Osteoblast (primary cell): ENCODE data around the gene METTL24. TPM values are rescaled to one million over a fixed set of nuclear protein-coding genes. Genes with fewer than 3 reads are reported as not detected.

Experiments used
- DNase-seq: peaks from one replicate; pipeline ENCODE4 v3.0.0; 2011; ENCODE audit warnings: low spot score, mixed read lengths; ENCODE audit not compliant: insufficient read length; ENCODE audit errors: missing footprints
- H2AFZ ChIP-seq: 2 replicates; pipeline ENCODE4 v1.6.0; 2011; ENCODE audit warnings: mild to moderate bottlenecking, low read length
- H3K27ac ChIP-seq: 2 replicates; pipeline ENCODE4 v1.5.1; 2011; ENCODE audit warnings: mild to moderate bottlenecking, low read depth, low read length, moderate library complexity
- H3K27me3 ChIP-seq: 2 replicates; pipeline ENCODE4 v1.6.0; 2012; ENCODE audit warnings: mild to moderate bottlenecking, control low read depth, inconsistent platforms, low read length, moderate library complexity; ENCODE audit not compliant: insufficient read depth
- H3K36me3 ChIP-seq: 2 replicates; pipeline ENCODE4 v1.5.1; 2011; ENCODE audit warnings: mild to moderate bottlenecking, low read length, control low read depth, moderate library complexity; ENCODE audit not compliant: insufficient read depth
- H3K4me1 ChIP-seq: 2 replicates; pipeline ENCODE4 v1.5.1; 2011; ENCODE audit warnings: mild to moderate bottlenecking, low read length, control low read depth, moderate library complexity; ENCODE audit not compliant: insufficient read depth
- H3K4me2 ChIP-seq: 2 replicates; pipeline ENCODE4 v1.6.0; 2011; ENCODE audit warnings: mild to moderate bottlenecking, low read length; ENCODE audit not compliant: insufficient read depth
- H3K4me3 ChIP-seq: fragments of 200-600 bp; sonication (generic); 3 replicates; pipeline ENCODE4 v1.5.1; 2012; ENCODE audit warnings: mild to moderate bottlenecking, low read length, inconsistent platforms; ENCODE audit not compliant: insufficient read depth
- H3K79me2 ChIP-seq: 2 replicates; pipeline ENCODE4 v1.6.0; 2012; ENCODE audit warnings: mild to moderate bottlenecking, low read length, control low read depth, inconsistent platforms; ENCODE audit not compliant: insufficient read depth
- H3K9me3 ChIP-seq: 2 replicates; pipeline ENCODE4 v1.5.1; 2011; ENCODE audit warnings: low read depth, low read length, control low read depth
- H4K20me1 ChIP-seq: 2 replicates; pipeline ENCODE4 v1.6.0; 2012; ENCODE audit warnings: mild to moderate bottlenecking, low read length, control low read depth; ENCODE audit not compliant: insufficient read depth
- CTCF ChIP-seq: IDR thresholded peaks from 2 replicates; pipeline ENCODE4 v1.5.1; 2011; ENCODE audit warnings: mild to moderate bottlenecking, low read depth, low read length, moderate library complexity; ENCODE audit errors: extremely low read depth
- total RNA-seq: library from RNA; depleted of rRNA; stranded (reverse); fragments of >200 nt; gene quantifications from 2 replicates; pipeline ENCODE4 v1.2.3, GENCODE V29; 2012

METTL24 gene
- total RNA-seq, 1 donor, result 0.36 TPM

GRCh38 chr6:110358553-110359160 is 508 bp upstream of the METTL24 start:
- no peak overlapping the region for H2AFZ ChIP-seq
- no peaks in the 10 kb centered on the region for H3K4me1 ChIP-seq
- peaks cover 63% of the 10 kb centered on the region for H3K27me3 ChIP-seq
- no peaks in the 10 kb centered on the region for H3K79me2 ChIP-seq
- no peaks in the 10 kb centered on the region for H4K20me1 ChIP-seq
- no peak overlapping the region for H3K27ac ChIP-seq
- H3K9me3 ChIP-seq, result no peaks in the 10 kb centered on the region
- H3K4me2 ChIP-seq, result no peak overlapping the region
- DNase-seq, result no peak
- no peak for TF ChIP-seq CTCF
- peak overlapping the region; percentile 46 for H3K4me3 ChIP-seq
- no peaks in the 10 kb centered on the region for H3K36me3 ChIP-seq

- H3K36me3 ChIP-seq, result no peaks in the 10 kb centered on the region
- peaks cover 56% of the 10 kb centered on the region for H3K27me3 ChIP-seq
- H3K27ac ChIP-seq, result no peak overlapping the region
- no peaks in the 10 kb centered on the region for H4K20me1 ChIP-seq
- peak overlapping the region; percentile 40 for H3K4me3 ChIP-seq
- no peaks in the 10 kb centered on the region for H3K4me1 ChIP-seq
- peak overlapping the region; percentile 57 for H3K4me2 ChIP-seq
- H2AFZ ChIP-seq, result peak overlapping the region; percentile 70
- no peak for TF ChIP-seq CTCF
- H3K79me2 ChIP-seq, result no peaks in the 10 kb centered on the region
- DNase-seq, result peak; percentile 68
- H3K9me3 ChIP-seq, result no peaks in the 10 kb centered on the region
These were observed 868 bp downstream of the METTL24 start for GRCh38 chr6:110357298-110357663.

- Histone ChIP-seq H3K4me1 (no peaks in the 10 kb centered on the region), H3K27me3 (peaks cover 54% of the 10 kb centered on the region)
- no peak for DNase-seq
These were observed 1.4 kb downstream of the METTL24 start for GRCh38 chr6:110356778-110357177.

GRCh38 chr6:110355727-110356126 is 2.4 kb downstream of the METTL24 start:
- Histone ChIP-seq H3K36me3 (no peaks in the 10 kb centered on the region), H2AFZ (no peak overlapping the region), H3K27ac (no peak overlapping the region), H4K20me1 (no peaks in the 10 kb centered on the region), H3K4me1 (no peaks in the 10 kb centered on the region), H3K27me3 (peaks cover 45% of the 10 kb centered on the region), H3K4me3 (no peak overlapping the region), H3K4me2 (no peak overlapping the region), H3K9me3 (no peaks in the 10 kb centered on the region), H3K79me2 (no peaks in the 10 kb centered on the region)
- no peak for TF ChIP-seq CTCF
- no peak for DNase-seq

More at GRCh38 chr6:110356778-110357177, 1.4 kb downstream of the METTL24 start:
- Histone ChIP-seq H3K79me2 (no peaks in the 10 kb centered on the region), H3K9me3 (no peaks in the 10 kb centered on the region), H3K27ac (no peak overlapping the region), H3K4me2 (no peak overlapping the region), H4K20me1 (no peaks in the 10 kb centered on the region), H3K4me3 (no peak overlapping the region), H3K36me3 (no peaks in the 10 kb centered on the region), H2AFZ (no peak overlapping the region)
- no peak for TF ChIP-seq CTCF
